HG03060 (cell line): Measurements from ENCODE around the gene POU2AF3.
"Not testable (repeated sequence)": the region's sequence is repeated elsewhere in the genome, so short reads cannot be mapped to it uniquely, and the experiment has no call there.

Experiments
- ATAC-seq: cut with Tn5 transposase; IDR thresholded peaks from one replicate; pipeline ENCODE4 v1.9.1; 2021; ENCODE audit warnings: low read depth, moderate number of reproducible peaks; ENCODE audit not compliant: unreplicated experiment

POU2AF3 gene

DNA sequence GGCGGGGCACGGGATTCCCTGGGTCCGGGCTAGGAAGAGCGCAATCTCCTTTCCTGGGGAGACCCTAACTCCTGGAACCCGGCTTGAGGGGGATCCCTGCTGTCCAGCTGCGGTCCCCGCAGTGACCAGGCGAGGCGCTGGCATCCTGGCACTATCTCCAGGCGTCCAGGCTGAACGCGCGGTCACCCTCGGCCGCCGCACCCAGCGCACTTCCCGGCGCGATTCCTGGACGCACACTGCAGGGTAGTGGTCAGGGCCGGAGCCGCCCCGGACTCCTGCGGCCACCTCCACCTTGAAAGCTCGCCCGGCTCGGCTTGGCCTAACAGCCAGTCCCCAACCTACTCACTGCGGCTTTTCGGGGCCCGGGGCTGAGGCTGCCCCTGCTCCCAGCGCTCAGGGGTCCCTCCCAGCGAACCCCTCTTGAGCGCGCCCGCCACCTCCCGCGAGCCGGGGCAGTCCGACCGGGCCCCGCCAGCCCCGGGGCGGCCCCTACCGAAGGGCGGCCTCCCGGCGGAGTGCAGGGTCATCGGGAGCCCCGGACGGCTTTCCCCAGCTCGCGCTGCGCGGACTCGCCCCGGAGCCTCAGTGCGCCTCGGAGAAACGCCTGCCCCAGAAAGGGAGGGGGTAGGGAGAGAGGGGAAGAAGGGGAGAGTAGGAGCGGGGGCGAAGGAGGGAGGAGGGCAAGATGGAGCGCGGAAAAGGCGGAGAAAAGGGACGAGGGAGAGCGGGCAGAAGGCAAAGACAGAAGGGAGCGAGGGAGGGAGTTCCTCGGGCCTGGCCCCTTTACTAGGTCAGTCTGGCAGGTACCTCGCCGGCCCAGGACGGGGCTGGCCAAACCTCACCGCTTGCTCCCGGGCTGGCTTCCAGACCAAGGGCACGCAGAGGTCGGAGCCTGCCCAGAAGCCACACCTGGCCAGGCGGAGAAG, 1.0 kb downstream of the POU2AF3 start:
- ATAC-seq = no peak

DNA sequence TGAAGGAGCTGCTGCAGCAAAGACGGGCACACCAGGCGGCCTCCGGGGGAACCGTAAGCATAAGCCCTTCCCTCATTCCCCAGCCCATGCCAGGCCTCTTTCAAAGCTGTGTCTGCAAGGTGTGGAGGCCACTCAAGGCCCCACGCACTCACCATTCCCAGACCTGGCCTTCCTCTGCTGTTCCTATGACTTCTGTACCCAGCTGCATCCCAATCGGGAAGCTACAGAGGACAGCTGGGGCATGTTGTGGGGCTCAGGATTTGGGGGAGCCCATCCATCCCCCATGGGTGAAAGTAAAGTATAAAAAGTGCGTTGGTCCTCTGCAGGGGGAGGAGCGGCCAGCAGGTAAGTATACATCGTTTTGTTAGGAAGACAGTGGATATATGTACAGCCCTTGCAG, 2.2 kb downstream of the POU2AF3 start:
- no peak for ATAC-seq

DNA sequence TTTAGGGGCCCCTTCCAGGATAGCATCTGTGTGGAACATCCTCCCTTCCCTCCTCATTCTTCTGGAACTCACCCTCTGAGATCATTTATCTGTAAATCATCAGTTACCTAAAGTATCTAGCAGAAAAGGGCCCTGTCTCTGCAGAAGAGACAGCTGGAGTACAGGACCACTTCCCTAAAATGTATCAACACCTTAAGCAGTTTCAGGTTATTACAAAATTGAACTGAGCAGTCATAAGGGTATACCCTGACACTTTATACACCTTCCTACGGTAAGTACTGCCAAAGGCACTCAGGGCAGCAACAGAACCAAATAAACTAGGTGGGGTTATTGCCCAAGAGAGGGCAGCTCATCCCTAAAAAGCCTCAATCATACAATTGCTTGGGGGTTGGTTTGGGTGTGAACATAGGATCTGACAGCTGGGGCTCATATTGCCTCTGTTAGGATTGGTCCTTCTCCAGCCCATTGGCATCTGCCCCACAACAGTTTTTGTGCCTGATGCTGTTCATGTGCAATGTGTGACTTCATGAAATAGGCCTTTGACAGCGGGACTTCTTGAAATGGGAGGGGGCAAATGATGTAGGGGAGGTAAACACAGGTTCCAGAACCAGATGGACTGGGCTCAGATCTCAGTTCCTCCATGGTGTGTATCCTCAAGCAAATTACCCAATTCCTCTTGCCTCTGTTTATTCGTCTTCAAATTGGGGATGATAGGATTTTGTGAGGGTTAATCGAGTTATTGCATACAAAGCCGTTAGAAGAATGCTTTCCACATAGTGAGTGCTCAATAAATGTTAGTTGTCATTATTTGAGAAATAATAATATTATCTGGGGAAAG, 2.9 kb downstream of the POU2AF3 start:
- ATAC-seq = no peak

DNA sequence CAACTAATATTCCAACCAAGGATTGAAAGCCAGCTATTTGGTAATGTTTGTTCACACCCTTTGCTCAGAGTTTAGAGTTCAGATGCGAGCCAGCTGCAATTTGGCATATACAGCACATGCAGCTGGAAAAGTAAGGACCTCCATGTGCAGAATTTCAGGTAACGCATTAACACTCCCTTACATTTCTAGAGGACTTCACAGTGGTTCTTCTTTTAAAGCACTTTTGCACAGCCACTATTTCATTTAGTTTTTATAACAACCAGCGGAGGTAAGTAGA, 3.4 kb downstream of the POU2AF3 start:
- no peak for ATAC-seq

DNA sequence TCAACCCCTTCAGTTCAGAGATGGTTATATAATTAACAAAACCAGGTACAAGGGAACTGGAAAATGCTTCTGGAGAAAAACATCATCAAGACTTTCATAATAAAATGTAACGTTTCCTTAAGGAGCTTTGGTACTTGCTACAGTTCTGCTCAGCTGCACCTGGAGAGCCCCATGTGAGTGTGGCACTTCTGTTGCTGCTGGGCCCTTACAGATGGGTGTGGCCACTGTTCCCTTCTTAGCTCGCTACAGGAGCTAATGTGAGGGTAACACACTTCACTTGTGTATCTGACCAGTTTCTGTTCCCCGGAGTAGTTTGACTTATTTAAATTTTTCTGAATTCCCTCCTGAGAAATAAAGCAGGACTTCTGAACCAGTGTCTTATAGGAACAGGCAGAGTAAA, 4.0 kb downstream of the POU2AF3 start:
- ATAC-seq = no peak

DNA sequence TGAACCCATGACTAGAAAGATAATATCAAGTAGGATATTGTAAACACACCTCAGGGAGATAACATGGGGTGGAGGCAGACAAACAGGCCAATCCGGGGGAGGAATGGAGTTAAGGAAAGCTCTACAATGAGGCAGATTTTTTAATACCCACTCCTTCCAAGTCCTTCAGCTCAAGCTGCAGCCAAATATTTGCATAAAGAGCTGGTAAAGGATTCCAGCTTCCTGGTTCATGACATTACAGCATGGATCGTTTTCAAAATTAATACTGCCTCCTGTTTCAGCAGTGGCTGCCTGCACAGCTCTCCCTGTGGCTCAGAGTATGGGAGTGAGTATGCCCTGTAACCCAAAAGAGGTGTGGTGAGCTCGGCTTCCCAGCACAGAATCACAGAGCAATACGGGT, 5.1 kb downstream of the POU2AF3 start:
- no peak for ATAC-seq

DNA sequence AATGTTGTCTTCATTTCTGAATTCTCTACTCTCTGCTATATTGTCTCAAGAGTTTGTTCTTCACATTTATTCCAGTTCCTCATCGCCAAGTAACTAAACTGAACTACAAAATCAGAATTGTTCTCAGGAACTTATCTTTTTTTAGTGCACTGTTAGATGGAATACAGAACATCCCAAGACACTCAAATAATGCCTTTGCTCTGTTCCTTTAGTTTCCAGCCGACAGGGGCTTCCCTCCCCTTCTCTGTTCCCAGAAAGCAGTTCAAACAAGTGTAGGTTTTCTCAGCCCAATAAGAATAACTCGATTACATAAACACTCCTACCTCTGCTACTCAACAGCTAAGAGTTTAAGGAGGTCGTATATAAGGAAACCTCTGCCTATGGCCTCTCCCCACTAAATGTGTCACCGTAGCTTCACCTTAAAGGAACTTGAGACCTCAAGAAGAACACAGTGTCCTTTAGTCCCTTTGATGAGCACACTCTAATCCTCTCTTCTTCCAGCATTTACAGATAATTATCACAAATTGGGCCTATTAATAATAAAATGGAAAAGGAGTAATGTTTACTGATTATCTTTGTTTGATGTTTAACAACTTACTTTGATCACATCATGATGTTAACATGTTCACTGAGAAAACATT, 6.9 kb downstream of the POU2AF3 start:
- ATAC-seq = no peak

DNA sequence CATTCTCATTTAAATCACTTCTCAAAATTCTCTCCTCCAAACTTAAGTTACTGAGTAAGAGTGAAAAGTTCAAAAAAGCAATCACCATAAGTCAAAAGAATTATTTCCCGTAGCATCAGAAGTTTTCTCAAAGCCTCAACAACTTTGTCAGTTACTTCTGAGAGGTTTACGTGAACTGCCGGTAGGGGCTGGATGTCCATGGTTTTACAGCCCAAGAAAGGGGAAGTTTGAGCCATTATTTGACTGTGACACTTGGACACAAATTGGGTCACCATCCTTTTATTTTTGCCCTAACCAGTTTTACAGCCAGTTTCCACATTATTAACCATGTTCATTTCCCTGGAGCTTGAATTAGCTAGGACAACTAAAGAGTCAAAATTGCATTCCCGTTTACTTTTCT, 7.5 kb downstream of the POU2AF3 start:
- ATAC-seq = no peak

DNA sequence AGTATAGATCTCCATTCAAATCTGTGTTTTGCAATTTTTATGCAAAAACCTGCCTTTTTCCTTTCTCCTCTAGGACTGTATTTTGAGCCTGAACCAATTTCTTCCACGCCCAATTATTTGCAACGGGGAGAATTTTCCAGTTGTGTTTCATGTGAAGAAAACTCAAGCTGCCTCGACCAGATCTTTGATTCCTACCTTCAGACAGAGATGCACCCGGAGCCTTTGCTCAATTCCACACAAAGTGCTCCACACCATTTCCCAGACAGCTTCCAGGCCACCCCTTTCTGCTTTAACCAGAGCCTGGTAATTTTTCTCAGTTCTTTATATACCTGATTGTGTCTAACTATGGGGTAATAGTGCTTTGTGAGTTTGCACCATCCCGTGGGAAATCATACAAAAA, 8.0 kb downstream of the POU2AF3 start:
- ATAC-seq = no peak

DNA sequence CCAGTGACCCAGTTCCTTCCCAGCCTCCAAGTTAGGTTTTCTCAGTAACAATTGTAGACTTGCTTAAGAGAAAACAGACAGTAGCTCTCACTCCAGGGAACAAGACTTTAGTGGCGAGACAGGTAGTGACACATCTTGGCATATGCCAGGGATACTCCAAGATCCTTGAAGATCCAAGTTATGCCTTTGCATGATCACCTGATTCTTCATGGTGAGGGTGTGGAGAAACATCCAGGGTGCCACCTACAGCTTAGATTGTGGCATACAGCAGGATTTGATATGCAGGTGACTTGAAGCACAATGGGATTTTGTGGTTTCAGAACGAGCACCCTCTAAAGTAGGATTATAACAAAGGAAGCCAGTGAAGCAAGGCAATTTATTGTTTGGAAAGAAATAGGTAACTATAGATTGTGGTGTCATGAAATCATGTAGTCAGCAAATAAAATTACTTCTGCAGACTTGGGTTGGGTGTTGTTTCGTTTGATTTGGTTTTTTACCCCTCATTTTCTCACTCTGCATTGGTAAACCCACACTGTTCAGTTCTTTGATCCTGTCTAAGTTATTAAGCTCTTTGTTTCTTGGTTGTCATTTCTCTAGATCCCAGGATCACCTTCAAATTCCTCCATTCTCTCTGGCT, 9.2 kb downstream of the POU2AF3 start:
- no peak for ATAC-seq

DNA sequence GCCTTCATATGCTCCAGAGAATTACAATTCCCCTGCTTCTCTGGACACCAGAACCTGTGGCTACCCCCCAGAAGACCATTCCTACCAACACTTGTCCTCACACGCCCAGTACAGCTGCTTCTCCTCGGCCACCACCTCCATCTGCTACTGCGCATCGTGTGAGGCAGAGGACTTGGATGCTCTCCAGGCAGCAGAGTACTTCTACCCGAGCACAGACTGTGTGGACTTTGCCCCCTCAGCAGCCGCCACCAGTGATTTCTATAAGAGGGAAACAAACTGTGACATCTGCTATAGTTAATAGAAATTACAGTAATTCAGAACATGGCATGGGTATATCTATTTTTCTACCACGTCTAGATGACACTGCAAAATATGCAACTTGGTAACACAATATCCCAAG, 9.8 kb downstream of the POU2AF3 start:
- ATAC-seq = no peak

DNA sequence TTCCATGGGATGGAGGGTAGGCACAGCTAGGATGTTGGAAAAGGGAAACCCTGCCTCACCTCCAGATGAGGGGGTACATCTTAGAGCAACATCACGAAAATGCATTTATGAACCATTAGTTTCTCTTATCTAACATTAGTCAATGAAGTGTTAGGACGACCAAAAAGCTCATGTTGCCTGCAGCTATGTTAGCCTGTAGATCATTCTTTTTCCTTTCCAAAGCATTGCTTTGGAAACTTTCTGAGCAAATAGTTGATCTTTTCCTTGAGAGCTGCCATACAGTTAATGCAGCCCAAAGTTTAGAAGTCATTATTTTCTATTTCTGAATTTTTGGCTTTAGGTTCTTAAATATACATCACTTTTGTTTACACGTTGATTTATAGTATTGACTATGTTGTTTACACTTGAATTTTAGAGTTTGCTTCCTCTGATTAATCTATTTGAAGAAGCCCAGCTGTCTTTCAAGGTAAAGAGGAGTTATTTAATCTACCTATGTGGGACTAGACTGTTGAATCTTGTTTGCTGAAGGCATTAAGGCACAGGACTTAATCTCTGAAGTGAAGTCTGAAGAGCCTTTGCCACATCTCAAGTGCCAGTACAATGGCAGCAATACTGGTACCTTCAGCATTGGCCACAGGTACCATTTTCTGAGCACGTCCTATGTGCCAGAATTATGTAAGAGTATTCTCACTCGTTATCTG, 11.0 kb downstream of the POU2AF3 start:
- no peak for ATAC-seq

DNA sequence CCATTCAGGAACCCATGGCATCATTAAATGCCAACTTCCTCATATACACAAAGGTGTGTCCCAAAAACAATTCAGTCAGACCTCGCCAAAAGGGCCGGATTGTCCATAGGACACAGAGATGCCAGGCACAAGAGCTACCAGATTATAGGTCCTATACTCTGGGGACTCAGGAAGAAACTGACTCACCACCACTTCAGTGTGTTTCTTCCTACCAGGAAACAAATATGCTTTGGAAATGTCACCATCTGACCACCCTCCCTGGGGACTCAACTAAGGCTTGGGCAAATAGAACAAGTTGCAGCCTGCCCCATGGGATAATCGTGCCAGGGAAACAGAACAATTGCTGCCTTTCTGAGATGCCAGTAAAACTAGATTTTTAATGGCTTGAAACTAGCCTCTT, 11.7 kb downstream of the POU2AF3 start:
- ATAC-seq = no peak

DNA sequence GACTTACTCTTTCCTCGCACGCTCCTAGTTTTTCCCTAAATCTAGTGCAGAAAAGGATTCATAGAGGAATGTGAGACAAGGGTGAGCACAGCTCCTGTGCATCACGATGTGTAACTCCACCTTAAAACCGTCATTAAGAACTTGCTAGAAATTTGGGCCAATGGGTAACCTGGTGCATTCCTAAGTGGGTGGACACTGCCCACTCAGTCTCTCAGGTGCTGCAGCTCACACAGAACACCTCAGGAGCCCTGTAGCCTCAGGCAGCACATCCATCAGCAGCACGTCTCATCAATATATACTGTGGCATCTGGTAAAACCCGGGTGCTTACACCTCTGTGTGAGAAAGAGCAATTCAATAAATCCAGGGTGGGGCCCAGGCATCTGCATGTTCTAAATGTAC, 12.4 kb downstream of the POU2AF3 start:
- no peak for ATAC-seq

DNA sequence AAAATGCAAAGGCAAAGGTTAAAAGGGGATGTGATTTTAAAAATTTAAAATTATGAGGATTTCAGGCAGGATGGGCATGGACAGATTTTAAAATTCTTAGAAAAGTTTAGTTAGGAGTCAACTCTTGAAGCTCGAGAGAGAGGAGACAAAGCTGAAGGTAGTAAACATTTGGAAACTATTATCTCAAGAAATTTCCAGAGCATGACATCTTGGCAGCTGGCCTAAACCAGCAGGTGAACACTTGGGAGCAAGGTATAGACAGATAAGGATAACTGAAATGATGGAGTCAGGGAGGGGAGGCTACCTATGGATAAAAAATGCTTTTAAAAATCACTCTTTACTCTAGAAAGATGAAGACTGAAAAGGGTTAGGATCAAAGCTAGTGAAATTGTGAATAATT, 13.7 kb downstream of the POU2AF3 start:
- no peak for ATAC-seq

DNA sequence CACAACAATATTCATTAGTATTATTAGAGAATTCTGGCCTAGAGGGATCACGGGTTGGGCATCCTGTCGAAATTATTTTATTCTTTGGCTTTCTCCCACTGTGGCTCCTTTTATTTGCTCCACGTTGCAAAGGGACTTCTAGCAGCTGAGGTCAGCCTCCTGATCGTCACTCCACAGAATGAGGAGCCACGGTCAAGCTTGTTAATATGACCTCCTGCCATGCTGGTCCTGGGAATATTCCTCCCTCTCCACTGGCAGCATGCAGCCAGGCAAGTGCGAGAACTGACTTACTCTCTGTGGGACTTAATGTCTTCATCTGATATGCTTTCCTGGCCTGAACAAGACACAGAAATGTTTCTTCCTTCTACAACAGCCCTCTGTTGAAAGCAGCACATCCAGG, 20.9 kb downstream of the POU2AF3 start:
- no peak for ATAC-seq

DNA sequence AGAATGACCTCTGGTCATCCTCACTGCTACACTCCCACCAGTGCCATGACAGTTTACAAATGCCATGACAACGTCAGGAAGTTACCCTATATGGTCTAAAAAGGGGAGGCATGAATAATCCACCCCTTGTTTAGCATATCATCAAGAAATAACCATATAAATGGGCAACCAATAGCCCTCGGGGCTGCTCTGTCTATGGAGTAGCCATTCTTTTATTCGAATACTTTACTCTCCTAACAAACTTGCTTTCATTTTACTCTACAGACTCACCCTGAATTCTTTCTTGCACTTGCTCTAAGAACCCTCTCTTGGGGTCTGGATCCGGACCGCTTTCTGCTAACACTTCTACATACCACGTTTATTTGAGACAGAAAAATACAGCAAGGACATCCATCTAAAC, 21.9 kb downstream of the POU2AF3 start:
- not testable (repeated sequence) for ATAC-seq

DNA sequence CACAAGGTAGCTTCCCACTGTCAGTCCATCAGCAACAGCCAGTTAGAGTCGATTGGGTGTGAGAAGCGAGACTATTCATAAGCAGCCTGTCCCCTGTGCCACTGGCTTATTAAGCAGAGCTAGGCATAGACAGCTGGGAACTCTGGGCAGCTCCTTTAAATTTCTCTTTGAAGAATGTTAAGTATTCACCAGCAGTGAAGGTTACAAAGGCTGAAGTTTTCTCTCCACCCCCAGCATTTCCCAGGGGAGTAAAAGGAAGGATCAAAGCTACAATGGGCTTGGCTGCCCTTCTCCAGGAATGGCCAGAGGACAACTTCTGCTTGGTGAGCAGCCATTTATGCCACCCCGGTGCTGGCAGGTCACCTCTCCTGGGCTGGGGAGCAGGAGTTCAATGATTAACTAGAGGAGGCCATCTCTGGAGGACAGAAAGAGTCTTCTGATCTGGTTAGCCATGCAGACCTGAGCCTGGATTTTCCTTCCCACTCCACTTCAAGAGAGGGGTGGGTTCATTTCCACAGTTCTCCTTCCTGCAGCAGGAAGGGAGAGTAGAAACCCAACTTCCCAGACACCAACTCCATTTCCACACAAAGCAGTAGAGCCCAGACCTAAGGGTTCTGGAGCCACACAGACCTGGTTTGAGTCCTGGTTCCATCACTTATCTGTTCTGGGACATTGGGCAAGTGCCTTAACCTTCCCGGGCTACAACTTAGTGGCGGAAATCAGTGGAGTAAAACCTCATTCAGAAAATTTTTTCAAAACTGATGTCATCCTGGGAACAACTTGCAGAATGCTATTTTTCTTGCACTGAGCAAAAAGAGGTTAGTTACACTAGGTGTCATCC, 22.6 kb downstream of the POU2AF3 start:
- ATAC-seq = no peak

DNA sequence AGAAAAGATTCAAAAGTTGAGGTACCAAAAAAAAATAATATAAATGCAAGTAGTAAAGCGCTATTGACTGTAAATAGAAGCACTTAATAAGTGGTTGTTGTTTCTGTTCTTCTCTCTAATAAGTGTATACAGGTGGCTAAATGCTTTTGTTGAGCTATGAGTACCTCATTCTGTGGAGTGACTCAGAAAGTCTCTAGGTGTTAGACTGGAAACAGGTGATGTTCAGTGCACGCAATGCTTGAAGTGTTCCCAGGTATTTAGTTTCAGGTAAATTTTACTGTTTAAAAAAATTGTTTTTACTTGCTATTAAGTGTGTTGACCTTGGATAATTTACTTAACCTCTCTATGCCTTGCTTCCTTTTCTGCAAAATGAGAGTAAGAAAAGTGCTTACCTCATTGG, 24.2 kb downstream of the POU2AF3 start:
- ATAC-seq = no peak
